Liver (tissue), 9 donors: ENCODE measurements around the gene UNC13D. TPM values are rescaled to one million over a fixed set of nuclear protein-coding genes. Genes with fewer than 3 reads are reported as not detected.

ENCODE experiments used
- DNase-seq: peaks from one replicate; pipeline ENCODE4 v3.0.0-alpha.2; 2017; ENCODE audit warnings: low spot score
- H3K27ac ChIP-seq, 2 donors: one replicate each; pipeline ENCODE4 v1.7.0; 2013; ENCODE audit warnings: inconsistent platforms in 2 of 2, low read length in 2 of 2, control low read depth in 1 of 2, low read depth in 1 of 2, mild to moderate bottlenecking in 1 of 2
- H3K27me3 ChIP-seq, 4 donors: one replicate each; pipeline versions ENCODE4 v1.6.1 to v1.7.0; 2013; ENCODE audit warnings: low read length in 3 of 4, inconsistent platforms in 1 of 4, mild to moderate bottlenecking in 1 of 4, moderate library complexity in 1 of 4; ENCODE audit not compliant: control insufficient read depth in 4 of 4, insufficient read depth in 4 of 4
- H3K36me3 ChIP-seq, 4 donors: one replicate each; pipeline versions ENCODE4 v1.6.1 to v1.7.0; 2013; ENCODE audit warnings: low read length in 3 of 4, mild to moderate bottlenecking in 3 of 4, low read depth in 1 of 4, moderate library complexity in 1 of 4; ENCODE audit not compliant: control insufficient read depth in 4 of 4, insufficient read depth in 3 of 4
- H3K4me1 ChIP-seq, 4 donors: one replicate each; pipeline versions ENCODE4 v1.6.1 to v1.7.0; 2013; ENCODE audit warnings: low read length in 3 of 4, mild to moderate bottlenecking in 3 of 4, moderate library complexity in 1 of 4; ENCODE audit not compliant: control insufficient read depth in 4 of 4, insufficient read depth in 4 of 4
- H3K4me3 ChIP-seq, 3 donors: one replicate each; pipeline versions ENCODE4 v1.6.1 to v1.7.0; 2013; ENCODE audit warnings: low read length in 3 of 3, control low read depth in 1 of 3, low read depth in 1 of 3, mild to moderate bottlenecking in 1 of 3
- H3K9ac ChIP-seq, 2 donors: one replicate each; pipeline ENCODE4 v1.7.0; 2013; ENCODE audit warnings: low read length in 2 of 2, mild to moderate bottlenecking in 2 of 2, moderate library complexity in 2 of 2, control low read depth in 1 of 2, low read depth in 1 of 2
- H3K9me3 ChIP-seq, 4 donors: one replicate each; pipeline versions ENCODE4 v1.6.1 to v1.7.0; 2013; ENCODE audit warnings: low read length in 3 of 4; ENCODE audit not compliant: control insufficient read depth in 4 of 4
- CTCF ChIP-seq: fragments of 150-350 bp; IDR thresholded peaks from 2 replicates; pipeline ENCODE4 v1.5.1; 2017; ENCODE audit warnings: improper control_type of control experiment, low read depth, low read length; ENCODE audit not compliant: missing input control
- EGR1 ChIP-seq, 2 donors: IDR thresholded peaks; 2 replicates each; pipeline ENCODE4 v1.6.1; 2016 to 2018; ENCODE audit warnings: antibody characterized with exemption in 2 of 2, low read depth in 2 of 2
- FOXA1 ChIP-seq: IDR thresholded peaks from 2 replicates; pipeline ENCODE4 v1.6.1; 2016; ENCODE audit warnings: antibody characterized with exemption
- FOXA2 ChIP-seq: IDR thresholded peaks from 2 replicates; pipeline ENCODE4 v1.6.1; 2016; ENCODE audit warnings: antibody characterized with exemption
- HNF4G ChIP-seq: IDR thresholded peaks from 2 replicates; pipeline ENCODE4 v1.6.1; 2016; ENCODE audit warnings: antibody characterized with exemption
- JUND ChIP-seq, 2 donors: IDR thresholded peaks; 2 replicates each; pipeline ENCODE4 v1.6.1; 2016; ENCODE audit warnings: antibody characterized with exemption in 2 of 2
- MAX ChIP-seq: IDR thresholded peaks from 2 replicates; pipeline ENCODE4 v1.6.1; 2016; ENCODE audit warnings: antibody characterized with exemption
- NR2F2 ChIP-seq: IDR thresholded peaks from 2 replicates; pipeline ENCODE4 v1.6.1; 2016; ENCODE audit warnings: antibody characterized with exemption
- WGBS: extraction: QIAGEN DNeasy Blood & Tissue Kit; methylation state at CpG from one replicate; pipeline ENCODE4 v1.1.7; 2013; 5-methylcytosine and 5-hydroxymethylcytosine counted together
- polyA plus RNA-seq, 2 donors: library from polyadenylated mRNA; stranded (reverse) in 1 of 2; unstranded in 1 of 2; fragments of 200-250 nt in 1 of 2; fragments of >200 nt in 1 of 2; fragmentation: Nextera tagmentation in 1 of 2; extraction: Ambion mirVana in 1 of 2; gene quantifications; one replicate each; pipeline versions ENCODE4 v1.2.1 to v1.2.3, GENCODE V29; 2013 to 2015
- total RNA-seq, 2 donors: library from RNA; depleted of rRNA; stranded (reverse); fragments of >200 nt; gene quantifications; one replicate each; pipeline ENCODE4 v1.2.3, GENCODE V29; 2014
- TF ChIP-seq, protein P1 (sequence below): IDR thresholded peaks from 2 replicates; pipeline ENCODE4 v1.6.1; 2016; ENCODE audit warnings: antibody characterized with exemption
- TF ChIP-seq, protein P2 (sequence below): IDR thresholded peaks from 2 replicates; pipeline ENCODE4 v1.6.1; 2016; ENCODE audit warnings: antibody characterized with exemption, mild to moderate bottlenecking
- TF ChIP-seq, protein P3 (sequence below): IDR thresholded peaks from 2 replicates; pipeline ENCODE4 v1.6.1; 2016; ENCODE audit warnings: antibody characterized with exemption
- donor health status: healthy.
- donor health status: healthy.
- donor health status: healthy.
- donor health status: healthy.
- donor health status: healthy.

UNC13D gene
- total and polyA plus RNA-seq, 4 donors = 2.1 to 22.9 (median 7.6) TPM

- WGBS = 90% methylated on average over 21 of the region's 21 CpGs
- no peak overlapping the region for H3K4me3 ChIP-seq
- no peaks in the 10 kb centered on the region for H3K9me3 ChIP-seq
- H3K27ac ChIP-seq = no peak overlapping the region
- DNase-seq = no peak
- TF ChIP-seq, protein P1, sequence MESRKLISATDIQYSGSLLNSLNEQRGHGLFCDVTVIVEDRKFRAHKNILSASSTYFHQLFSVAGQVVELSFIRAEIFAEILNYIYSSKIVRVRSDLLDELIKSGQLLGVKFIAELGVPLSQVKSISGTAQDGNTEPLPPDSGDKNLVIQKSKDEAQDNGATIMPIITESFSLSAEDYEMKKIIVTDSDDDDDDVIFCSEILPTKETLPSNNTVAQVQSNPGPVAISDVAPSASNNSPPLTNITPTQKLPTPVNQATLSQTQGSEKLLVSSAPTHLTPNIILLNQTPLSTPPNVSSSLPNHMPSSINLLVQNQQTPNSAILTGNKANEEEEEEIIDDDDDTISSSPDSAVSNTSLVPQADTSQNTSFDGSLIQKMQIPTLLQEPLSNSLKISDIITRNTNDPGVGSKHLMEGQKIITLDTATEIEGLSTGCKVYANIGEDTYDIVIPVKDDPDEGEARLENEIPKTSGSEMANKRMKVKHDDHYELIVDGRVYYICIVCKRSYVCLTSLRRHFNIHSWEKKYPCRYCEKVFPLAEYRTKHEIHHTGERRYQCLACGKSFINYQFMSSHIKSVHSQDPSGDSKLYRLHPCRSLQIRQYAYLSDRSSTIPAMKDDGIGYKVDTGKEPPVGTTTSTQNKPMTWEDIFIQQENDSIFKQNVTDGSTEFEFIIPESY = no peak
- no peaks in the 10 kb centered on the region for H3K27me3 ChIP-seq
- H3K4me1 ChIP-seq = peaks cover 0 to 12% (median 6%) of the 10 kb centered on the region in 4 donors
- no peak overlapping the region for H3K9ac ChIP-seq
- H3K36me3 ChIP-seq = peaks cover 12 to 62% (median 18%) of the 10 kb centered on the region in 4 donors
Measured at GRCh38 chr17:75820094-75821080, 23.8 kb downstream of the UNC13D start.

DNA sequence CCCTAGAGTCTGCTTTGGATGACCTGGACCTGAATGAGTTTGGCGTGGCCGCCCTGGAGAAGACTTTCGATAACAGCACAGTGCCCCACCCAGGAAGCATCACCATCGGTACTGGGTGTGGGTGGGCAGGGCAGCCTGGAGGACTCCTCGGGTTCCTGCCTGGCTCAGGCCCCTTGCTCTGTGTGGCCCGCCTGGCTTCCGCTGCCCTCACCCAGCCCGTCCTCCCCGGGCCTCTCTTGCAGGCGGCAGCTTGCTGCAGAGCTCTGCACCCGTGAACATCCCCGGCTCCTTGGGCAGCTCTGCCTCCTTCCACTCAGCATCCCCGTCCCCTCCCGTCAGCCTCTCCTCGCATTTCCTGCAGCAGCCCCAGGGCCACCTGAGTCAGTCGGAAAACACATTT lies 24.5 kb downstream of the UNC13D start:
- no peak overlapping the region for H3K9ac ChIP-seq
- peaks cover 0 to 12% (median 6%) of the 10 kb centered on the region in 4 donors for H3K4me1 ChIP-seq
- TF ChIP-seq EGR1 (IDR thresholded peaks at IDR 0.05; ENCODE audit: low read depth in 2 of 2) (no peak), NR2F2 (no peak), FOXA2 (no peak), HNF4G (no peak), JUND (IDR thresholded peaks at IDR 0.05) (no peak), FOXA1 (no peak), CTCF (no peak), MAX (no peak)
- TF ChIP-seq, protein P2, sequence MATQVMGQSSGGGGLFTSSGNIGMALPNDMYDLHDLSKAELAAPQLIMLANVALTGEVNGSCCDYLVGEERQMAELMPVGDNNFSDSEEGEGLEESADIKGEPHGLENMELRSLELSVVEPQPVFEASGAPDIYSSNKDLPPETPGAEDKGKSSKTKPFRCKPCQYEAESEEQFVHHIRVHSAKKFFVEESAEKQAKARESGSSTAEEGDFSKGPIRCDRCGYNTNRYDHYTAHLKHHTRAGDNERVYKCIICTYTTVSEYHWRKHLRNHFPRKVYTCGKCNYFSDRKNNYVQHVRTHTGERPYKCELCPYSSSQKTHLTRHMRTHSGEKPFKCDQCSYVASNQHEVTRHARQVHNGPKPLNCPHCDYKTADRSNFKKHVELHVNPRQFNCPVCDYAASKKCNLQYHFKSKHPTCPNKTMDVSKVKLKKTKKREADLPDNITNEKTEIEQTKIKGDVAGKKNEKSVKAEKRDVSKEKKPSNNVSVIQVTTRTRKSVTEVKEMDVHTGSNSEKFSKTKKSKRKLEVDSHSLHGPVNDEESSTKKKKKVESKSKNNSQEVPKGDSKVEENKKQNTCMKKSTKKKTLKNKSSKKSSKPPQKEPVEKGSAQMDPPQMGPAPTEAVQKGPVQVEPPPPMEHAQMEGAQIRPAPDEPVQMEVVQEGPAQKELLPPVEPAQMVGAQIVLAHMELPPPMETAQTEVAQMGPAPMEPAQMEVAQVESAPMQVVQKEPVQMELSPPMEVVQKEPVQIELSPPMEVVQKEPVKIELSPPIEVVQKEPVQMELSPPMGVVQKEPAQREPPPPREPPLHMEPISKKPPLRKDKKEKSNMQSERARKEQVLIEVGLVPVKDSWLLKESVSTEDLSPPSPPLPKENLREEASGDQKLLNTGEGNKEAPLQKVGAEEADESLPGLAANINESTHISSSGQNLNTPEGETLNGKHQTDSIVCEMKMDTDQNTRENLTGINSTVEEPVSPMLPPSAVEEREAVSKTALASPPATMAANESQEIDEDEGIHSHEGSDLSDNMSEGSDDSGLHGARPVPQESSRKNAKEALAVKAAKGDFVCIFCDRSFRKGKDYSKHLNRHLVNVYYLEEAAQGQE = no peak
- TF ChIP-seq, protein P3, sequence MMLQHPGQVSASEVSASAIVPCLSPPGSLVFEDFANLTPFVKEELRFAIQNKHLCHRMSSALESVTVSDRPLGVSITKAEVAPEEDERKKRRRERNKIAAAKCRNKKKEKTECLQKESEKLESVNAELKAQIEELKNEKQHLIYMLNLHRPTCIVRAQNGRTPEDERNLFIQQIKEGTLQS = no peak
- TF ChIP-seq, protein P1 = no peak
- 94% methylated on average over 16 of the region's 16 CpGs for WGBS
- H3K36me3 ChIP-seq = peaks cover 12 to 60% (median 21%) of the 10 kb centered on the region in 4 donors
- H3K9me3 ChIP-seq = no peaks in the 10 kb centered on the region
- no peak overlapping the region for H3K4me3 ChIP-seq
- H3K27ac ChIP-seq = no peak overlapping the region
- no peaks in the 10 kb centered on the region for H3K27me3 ChIP-seq
- DNase-seq = no peak
